HG03571 (cell line): ENCODE data around the gene KRT74.

Source experiments
- ATAC-seq: cut with Tn5 transposase; IDR thresholded peaks from one replicate; pipeline ENCODE4 v1.9.1; 2021; ENCODE audit not compliant: unreplicated experiment

KRT74 gene

DNA sequence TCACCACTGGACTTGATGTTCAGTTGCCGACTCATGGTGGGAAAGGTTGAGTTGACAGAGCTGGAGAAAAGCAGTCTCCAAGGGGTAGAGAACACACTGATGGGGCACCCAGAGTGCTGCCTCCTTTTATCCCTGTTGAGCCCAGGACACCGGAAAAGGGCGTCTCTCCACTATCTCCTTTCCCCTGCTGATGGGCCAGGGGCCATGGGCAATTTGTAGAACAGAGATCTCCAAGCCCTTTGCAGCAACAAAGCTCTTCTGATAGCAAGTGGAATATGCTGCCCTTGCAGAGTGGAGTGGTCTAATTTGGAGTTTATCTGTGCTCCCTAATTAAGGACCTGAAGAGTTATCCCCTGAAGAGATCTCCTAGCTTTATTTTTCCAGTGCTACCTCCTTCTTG, at the start of gene KRT74:
TSS of gene KRT74 (minus strand) at position 101 of the 400 bp plus-strand sequence. CDS start at position 35, 66 bp downstream.
- ATAC-seq = no peak

DNA sequence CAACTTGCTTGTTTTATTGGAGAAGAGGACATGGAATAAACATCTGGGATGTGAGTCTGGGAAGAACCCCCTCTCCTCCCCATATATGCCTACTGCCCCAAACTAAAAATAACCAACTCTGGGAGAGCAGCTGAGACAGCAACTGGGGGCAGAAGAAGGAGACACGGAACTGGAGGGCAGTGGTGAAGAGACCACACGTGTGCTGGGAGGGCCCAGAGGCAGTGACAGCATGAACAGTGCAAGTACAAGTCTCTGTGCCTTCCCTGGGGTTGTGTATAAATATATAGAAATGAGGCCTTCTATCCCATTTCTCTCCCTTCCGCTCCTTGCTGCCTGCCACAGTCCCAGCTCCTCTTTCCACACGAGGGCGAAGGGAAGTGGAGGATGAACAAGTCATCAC, 48.7 kb upstream of the KRT74 start:
- no peak for ATAC-seq

DNA sequence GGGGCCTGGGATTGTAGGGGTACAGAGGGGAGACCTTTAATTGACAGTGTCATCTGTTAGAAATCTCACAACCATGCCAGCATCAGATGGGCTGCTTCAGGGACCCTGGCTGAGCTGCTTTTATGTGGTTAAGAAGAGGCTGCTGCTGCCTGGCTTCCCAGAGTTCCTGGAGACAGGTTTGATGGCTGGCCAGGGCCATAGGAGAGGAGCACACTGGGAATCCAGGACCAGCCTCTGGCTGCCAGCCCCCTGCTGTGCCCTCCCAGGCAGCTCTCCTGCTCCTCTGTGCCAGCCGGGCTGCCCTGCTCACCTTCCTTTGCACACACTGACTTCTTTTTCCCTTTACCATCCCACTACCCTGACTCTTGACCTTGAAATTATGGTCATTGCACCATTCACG, 45.2 kb upstream of the KRT74 start:
- no peak for ATAC-seq

DNA sequence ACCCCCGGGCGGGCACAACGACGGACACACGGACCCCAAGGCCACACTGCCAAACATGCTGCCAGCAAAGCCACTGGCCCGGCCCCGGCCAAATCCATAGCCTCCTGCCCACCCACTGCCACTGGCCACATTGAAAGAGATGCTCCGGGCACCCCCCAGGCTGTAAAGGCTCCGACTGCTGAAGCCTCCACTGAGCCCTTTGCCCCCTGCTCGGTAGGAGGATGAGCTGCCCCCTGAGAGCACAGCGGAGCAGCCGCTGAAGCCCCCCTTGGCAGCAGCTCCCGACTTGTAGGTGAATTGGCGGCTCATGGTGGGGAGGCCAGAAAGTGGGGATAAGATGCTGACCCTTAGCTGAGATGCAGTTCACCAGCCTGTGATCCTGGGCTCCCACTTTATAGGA, 44.6 kb upstream of the KRT74 start, which contains the start of gene KRT73:
TSS of gene KRT73 (minus strand) at position 344 of the 400 bp plus-strand sequence. CDS start at position 309, 35 bp downstream.
- ATAC-seq = no peak

DNA sequence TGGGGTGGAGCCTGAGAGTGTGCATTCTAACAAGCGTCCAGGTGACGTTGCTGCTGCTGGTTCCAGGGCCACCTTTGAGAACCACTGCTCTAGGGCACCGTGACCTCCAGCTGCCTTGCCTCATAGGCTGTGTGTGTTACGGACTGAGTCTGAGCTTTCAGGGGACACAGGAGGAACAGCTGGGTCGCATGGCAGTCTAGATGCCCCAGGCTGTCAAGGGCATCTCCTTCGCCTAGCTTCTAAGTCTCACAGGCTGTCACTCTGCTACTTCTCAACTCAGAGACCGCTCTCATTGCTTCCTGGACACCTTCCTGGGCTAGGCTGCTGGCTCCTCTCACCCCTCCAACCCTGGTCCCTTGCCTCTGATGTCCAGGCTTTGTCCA, 43.8 kb upstream of the KRT74 start:
- no peak for ATAC-seq

DNA sequence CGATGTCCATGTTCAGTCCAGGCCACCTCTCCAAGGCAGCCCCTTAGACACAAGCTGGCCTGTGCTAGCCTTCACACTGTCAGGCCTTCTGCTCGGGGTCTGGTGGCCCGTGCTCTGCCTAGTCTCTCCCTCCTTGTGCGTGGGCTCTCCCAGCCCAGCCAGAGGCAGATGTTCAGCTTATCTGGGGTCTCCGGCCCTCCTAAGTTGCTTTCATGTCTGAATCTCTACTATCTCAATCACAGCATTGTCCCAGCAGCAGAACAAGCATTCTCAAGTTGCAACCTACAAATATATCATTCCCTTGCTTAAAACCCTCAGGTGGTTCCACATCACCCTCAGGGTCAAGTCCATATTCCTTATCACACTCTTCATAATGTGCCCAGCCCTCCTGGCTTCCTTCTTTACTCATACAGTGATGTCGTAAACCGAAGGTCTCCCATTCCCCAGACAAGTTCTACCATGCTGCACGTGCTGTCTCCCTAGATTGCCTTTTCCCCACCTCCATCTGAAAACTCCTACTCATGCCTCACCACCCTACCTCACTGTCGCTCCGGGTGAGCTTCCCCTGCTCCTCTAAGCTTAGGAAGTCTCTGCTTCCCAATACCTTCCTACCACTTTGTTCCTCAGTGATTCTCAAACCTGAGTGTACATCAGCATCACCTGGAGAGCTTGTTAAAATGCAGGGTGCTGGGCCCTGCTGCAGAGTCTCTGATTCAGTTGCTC, 43.2 kb upstream of the KRT74 start:
- no peak for ATAC-seq

DNA sequence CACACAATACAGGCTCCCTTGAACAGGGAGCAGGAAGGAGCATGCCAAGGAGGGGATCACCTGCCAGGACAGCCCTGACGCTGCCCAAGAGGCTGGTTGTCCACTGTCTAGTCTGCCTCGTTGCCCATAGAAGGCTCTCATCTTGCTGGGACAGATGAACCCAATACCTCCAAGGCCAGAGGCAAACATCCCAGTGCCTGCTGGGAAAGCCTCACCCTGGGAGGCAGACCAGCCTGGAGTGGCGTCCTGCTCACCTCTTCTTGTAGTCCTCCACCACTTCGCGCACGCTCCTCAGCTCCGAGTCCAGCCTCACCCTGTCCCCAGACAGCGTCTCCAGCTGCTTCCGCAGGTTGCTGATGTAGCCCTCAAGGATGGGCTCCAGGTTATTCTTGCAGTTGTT, 42.3 kb upstream of the KRT74 start:
- no peak for ATAC-seq

DNA sequence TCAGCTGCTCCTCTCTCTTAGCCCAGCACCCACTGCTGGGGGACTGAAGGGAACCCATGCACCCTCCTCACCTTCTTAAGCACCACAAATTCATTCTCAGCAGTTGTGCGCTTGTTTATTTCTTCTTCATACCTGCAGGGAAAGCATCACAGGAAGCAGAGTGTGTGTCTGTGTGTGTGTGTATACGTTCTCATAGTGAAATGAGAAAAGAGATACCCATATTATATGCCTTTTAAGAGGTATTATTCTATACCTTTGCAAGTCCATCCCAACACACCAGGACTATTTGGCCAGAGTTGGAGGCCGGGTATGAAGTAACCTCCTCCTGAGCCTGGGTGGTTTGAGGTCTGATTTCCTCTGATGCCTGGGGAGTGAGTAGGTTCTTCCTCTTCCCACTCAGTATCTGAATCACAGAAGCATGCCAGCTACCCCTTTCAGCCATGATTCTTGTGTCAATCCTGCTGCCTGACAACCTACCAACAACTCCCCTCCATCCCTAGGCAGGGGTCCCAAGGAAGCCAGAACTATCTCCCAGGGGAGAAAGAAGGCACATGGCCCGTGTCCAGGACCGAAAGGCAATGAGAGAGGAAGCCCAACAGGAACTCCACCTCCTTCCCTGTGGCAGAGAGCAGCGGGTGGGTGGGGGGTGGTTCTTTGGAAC, 41.7 kb upstream of the KRT74 start:
- ATAC-seq = no peak

DNA sequence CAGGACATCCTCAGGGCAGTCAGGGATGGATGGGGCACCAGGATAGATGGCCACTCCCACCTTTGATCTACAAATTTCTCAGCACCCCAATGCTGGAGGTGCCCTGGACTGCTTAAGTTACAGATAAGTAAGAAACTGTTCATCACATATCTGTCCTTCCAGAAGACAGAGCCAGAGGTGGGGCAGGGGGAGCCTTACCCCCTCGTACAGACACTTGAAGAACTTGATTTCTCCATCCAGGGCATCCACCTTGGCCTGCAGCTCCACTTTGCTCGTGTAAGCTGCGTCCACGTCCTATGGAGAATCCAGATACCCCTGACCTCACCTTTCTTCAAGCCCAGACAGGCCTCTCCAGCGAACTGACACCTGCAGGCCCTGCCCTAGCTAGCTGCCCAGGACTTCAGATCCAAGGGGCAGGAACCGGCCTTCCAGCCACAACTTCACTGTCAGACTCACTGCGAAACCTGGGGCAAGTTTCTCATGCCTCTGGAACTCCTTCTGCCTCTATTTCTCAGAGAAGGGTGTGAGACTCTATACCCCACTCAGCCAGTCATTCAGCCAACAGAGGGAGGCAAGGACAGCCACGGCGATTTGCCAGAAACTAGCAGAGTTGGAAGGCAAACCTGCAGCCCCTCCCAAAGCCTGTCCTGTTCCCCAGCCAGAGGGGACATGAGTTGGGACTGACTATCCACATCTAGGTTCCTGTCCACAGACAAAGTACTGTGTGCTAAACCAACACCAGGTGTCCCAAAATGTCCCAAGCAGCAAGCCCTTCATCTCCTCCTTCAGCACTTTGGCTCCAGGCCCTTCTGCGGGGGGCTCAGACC, 41.0 kb upstream of the KRT74 start:
- ATAC-seq = no peak

DNA sequence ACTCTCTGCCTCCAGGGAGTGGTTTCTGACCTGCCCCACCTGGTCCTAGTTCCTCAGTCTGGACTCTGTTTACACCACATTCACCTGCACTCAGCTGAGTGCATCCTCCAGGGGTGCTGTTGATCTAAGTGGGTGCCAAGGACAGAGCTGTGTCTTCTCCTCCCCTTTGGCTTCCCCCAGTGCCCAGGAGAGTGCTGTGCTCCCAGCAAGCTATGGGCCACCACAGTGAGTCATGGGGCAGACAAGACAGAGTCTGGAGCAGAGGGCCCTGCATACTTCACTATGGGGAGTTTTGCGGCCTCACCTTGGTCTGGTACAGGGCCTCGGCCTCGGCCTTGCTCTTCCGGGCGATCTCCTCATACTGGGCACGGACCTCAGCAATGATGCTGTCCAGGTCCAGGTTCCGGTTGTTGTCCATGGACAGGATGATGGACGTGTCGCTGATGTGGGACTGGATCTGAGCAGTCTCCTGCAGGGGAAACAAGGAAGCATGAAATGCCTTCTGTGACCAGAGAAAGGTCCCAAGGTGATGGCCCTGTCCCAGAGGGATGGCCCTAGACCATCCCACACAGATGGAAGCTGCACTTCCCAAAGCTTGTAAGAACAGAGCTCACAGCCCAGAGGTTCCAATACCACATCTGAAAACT, 39.9 kb upstream of the KRT74 start:
- ATAC-seq = no peak

DNA sequence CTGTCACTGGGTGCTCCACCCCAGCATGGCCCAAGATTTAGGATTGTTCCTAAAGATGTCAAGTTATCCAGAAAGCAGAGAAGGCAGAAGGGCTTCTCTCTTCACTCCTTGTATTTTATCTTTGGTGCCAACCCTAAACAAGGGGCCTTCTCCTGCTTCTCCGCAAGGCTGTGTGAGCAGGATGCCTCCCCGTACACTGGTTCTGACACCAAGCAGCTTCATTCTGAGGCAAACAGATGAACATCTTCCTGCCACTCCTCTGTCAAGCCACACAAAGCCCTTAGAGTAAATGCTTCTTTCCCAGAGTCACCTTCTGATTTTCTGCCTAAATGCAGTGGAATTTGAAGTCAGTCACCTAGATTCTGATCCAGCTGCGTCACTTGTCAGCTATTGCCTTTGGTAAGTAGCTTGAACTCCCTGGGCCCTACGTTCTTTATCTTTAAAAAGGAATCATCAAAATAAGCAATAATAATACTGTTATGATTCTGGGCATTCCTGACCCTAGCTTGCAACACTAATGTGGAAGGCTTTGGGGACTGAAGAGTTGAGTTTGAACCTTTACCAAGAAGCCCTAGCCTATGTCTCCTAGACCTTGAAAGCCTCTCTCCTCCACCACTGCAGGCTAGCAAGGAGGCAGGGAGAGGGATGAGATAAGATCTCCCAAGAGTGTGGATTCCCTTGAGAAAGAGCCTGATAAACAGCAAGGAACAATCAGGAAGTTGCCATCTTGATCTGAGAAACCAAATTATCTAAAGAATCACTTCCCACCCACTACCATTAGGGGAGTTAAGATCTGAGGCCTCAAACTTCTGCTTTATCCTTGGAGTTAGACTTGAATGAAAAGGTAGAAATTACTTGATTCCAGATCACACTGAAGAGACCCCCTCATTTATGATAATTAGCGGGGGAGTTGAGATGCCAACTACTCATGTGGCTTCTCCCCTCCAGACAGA, 39.1 kb upstream of the KRT74 start:
- ATAC-seq = no peak

DNA sequence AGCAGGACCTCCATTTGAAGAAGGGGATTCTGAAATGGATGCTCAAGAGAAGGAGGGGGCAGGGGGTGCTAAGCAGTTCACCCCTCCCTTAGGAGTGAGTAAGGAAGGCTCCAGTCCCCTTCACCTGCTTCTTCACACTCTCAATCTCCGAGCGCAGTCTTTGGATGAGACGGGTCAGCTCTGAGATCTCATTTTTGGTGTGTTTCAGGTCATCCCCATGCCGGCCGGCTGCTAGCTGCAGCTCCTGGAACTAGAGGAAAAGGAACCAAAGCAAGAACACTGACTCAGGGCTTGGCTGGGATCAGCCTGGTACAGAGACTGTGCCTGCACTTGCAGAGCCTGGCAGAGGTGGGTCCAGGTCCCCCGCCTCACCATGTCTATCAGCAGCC, 37.4 kb upstream of the KRT74 start:
- ATAC-seq = no peak

DNA sequence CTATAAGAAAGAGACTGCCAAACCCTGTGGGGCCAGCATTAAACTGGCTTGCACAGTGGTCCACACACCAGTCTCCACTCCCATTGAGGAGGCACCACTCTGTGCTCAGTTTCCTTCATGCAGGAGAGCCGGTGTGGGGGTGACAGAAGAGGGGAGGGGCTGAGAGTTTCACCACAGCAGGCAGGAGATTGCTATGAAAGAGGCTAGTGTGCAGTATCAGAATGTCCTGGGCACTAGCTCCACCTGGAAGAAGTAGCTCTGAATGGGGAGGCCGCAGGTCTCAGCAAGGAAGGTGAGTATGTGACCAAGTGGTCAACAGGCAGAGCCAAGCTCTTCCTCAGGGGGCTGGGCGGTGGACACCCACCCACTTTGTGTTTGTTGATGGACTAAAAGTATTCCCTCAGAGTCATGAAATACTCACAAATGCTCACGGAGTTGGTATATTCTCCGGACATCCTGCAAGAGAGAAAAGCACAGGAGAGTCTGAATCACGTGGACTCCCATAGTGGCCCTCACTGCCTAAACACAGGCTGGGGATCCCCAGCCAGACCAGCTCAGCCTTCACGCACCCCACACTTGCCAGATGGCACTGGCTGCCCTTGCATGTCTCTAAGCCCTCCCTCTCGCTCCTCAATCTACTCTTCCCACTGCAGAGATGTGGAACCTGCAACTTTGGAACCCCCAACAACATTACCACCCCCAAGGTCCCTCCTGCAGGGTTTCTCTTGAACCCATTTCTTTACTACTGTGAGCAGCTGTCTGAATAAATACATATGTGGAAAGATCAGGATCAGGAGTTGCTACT, 35.4 kb upstream of the KRT74 start:
- ATAC-seq = no peak

DNA sequence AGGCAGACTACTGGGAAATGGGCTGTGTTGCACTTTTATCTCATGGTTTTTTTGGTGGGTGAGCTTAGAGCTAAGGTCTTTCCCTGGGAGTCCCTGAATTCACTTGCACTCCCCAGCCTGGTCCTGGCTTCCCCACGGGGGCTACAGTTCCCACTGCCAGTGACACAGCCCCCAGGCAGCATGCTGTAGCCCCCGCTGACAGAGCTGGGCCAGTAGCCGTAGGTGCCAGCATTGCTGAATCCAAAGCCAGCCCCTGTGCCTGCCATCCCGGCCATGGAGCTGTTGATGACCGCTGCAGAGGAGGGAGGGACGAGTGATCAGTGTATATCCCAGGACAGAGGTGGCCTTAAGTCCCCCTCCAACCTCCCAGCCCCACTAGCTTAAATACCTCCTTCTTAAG, 34.5 kb upstream of the KRT74 start:
- ATAC-seq = no peak

DNA sequence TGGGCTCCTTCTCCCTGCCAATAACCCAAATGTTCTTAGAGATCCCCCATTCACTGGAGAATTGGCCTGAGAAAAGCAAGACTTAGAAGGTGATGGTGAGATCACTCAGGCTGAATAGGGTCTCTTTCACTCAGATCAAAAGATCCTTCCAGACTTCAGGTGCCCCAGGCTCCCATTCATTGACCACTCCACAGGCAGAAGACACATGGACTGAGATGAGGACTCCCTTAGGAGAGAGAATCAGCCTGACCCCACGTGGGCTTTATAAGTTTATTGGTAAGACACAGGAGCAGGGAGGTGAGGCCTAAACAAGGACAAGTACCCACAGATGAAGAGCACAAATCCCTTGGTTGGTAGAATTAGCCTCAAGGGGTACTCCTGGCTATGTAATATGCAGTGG, 33.7 kb upstream of the KRT74 start:
- ATAC-seq = no peak

DNA sequence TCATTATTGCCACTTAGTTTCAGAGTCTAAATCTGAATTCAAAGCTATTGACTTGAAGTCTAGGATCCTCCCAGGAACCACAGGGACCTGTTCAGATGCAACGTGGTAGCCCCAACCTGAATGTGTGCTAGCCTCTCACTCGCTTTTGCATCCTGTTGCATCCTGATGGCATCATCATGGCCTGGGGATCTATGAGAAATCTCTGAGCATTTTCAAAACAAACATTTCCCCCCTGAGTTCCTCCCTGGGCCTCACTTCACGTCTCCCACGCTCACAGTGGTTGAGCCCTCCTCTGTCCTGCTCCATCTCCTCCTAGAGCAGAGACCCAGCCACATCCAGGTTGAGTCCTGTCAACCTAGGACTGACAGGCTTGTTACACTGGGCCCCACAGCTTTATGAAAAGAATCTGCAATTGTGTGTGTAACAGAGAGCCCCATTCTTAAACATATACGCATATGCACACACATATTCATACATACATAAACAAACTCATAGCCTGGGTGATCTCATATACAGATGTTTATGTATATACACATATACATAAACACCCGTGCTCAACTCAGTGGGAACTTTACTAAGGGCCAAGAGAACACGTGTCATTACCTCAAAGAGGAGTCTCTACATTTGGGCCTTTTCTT, 33.1 kb upstream of the KRT74 start:
- ATAC-seq = no peak

DNA sequence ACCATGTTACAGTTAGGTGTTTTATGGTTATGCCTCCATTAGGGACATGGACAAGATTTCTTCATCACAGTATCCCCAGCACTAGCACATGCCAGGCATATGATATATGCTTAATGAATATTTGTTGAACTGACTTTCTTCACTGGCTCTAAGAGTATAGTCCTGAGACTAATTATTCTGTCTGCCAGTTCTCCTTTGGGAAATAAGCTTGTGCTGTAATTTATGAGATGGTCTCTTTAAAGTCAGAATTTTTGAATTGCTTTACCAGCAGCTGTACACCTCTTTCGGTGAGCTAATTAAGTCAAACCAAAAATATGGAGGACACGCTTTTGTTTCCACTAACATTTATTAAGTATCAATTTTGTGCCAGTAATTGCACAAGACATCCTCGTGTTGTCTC, 32.5 kb upstream of the KRT74 start:
- ATAC-seq = no peak

DNA sequence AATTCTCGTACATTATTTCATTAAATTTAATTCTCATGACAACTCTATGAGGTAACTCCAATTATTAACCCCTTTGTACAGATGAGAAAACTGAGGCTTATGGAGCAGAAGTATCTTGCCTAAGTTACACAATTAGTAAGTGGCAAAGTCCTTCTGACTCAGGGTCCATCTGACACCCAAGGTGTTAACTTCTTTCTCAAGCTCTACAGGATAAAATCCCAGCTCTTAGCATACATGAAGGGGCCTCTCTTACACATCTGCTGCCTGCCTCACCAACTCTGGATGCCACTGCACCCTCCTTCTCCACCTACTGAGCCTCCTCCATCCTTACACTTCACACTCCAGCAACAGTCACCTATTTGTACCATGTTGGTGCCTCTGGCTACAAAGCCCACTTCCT, 31.9 kb upstream of the KRT74 start:
- ATAC-seq = no peak

DNA sequence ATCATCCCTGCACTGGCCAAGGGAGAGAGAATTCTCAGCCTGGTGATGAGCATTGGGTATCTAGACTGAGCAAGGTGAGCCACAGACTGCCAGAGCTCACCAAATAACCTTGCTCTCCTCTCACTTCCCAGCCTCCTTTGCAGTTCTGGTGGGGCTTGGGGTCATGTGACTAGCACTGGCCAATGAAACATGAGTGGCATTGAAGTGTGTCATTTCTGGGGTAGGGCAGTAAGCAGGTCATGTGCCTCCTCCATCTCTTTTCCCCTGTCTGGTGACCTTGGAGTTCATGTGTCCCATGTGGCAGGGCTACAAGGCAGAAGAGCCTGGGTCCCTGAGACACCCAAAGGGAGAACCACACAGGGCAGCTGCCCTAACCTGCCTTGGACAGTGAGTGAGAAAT, 31.2 kb upstream of the KRT74 start:
- no peak for ATAC-seq
